Activated naive CD8-positive, alpha-beta T cell treated with anti-CD3 and anti-CD28 coated beads, Interleukin-2, amount 10 ng/mL, durations not matched to agents 7 days and 5 days (primary cell): ENCODE data around the gene DNAJB6. TPM values are rescaled to one million over a fixed set of nuclear protein-coding genes. Genes with fewer than 3 reads are reported as not detected.

ENCODE experiments used
- ATAC-seq: fragments of 150-1000 bp; cut with Tn5 transposase; one replicate; pipeline ENCODE4 v1.10.0; 2021; ENCODE audit warnings: low read depth, moderate library complexity
- POLR2A ChIA-PET: fragments of 350-600 bp; sonication (Branson Sonifier 250); formaldehyde crosslinking; loops from one replicate; lab custom pipeline; 2021; ENCODE audit warnings: antibody characterized with exemption; lab: Charles Lee
- DNase-seq: peaks from one replicate; pipeline ENCODE4 v3.0.0; 2021
- H3K27ac Mint-ChIP-seq: one replicate; pipeline ENCODE4 v1.8.0; 2022; ENCODE audit warnings: mild to moderate bottlenecking, mixed read lengths
- H3K27me3 Mint-ChIP-seq: one replicate; pipeline ENCODE4 v1.8.0; 2022; ENCODE audit warnings: mild to moderate bottlenecking, moderate library complexity, mixed read lengths
- H3K36me3 Mint-ChIP-seq: one replicate; pipeline ENCODE4 v1.8.0; 2021; ENCODE audit warnings: mild to moderate bottlenecking, mixed read lengths
- H3K4me1 Mint-ChIP-seq: one replicate; pipeline ENCODE4 v1.8.0; 2021; ENCODE audit warnings: mixed read lengths
- H3K4me3 Mint-ChIP-seq: one replicate; pipeline ENCODE4 v1.8.0; 2022; ENCODE audit warnings: mild to moderate bottlenecking, moderate library complexity, mixed read lengths
- H3K9me3 Mint-ChIP-seq: one replicate; pipeline ENCODE4 v1.8.0; 2021; ENCODE audit warnings: mixed read lengths
- total RNA-seq, 2 experiments: library from RNA; stranded (reverse); gene quantifications; one replicate each; pipeline ENCODE4 v1.2.3, GENCODE V29; 2021

DNAJB6 gene
- total RNA-seq: 10 to 100 TPM; 60.0 to 67.0 TPM

GRCh38 chr7:157336383-157337315 lies at the start of gene DNAJB6:
Gene DNAJB6 (plus strand): TSS chr7:157337004. CDS start chr7:157358573, 21,569 bp downstream.
- POLR2A ChIA-PET: interaction anchor here (0.9 to 1.5 kb wide), 6 partner anchors 14 to 1693 kb away, joined by 3 to 9 read pairs (median 3); partner anchors contain the start of gene RBM33
- ATAC-seq: peak; percentile 71
- Mint-ChIP-seq H3K4me3 (peak within 1 kb of the TSS; percentile 96), H3K27ac (peak within 1 kb of the TSS; percentile 99), H3K27me3 (peaks cover 24% of the 10 kb centered on the region), H3K4me1 (peaks cover 21% of the 10 kb centered on the region), H3K36me3 (peaks cover 7% of the 10 kb centered on the region), H3K9me3 (no peaks in the 10 kb centered on the region)
- DNase-seq: peak; percentile 98

GRCh38 chr7:157291404-157292080 lies 45.3 kb upstream of the DNAJB6 start:
- Mint-ChIP-seq H3K36me3 (no peaks in the 10 kb centered on the region), H3K27me3 (peaks cover 2% of the 10 kb centered on the region), H3K9me3 (no peaks in the 10 kb centered on the region), H3K4me1 (no peaks in the 10 kb centered on the region), H3K4me3 (no peak overlapping the region), H3K27ac (no peak overlapping the region)
- DNase-seq (no peak), ATAC-seq (no peak)
- POLR2A ChIA-PET: no interaction called here

DNA sequence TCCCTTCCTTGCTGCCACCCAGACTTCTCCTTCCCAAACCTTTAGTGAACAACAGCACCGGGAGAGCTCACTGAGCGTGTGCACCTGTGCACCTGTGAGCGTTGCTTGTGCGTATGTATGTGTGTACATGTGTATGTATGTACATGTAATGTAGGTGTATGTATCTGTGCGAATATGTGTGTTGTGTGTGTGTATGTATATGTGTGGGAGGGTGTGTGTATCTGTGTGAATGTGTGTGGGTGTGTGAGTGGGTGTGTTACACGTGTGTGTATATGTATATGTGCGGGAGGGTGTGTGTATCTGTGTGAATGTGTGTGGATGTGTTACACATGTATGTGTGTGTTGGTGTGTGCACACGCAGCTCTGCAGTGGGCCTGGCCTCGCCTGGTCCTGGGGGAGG lies 44.5 kb upstream of the DNAJB6 start:
- ATAC-seq (no peak), DNase-seq (no peak)
- Mint-ChIP-seq H3K27me3 (peaks cover 4% of the 10 kb centered on the region), H3K27ac (no peak overlapping the region), H3K36me3 (no peaks in the 10 kb centered on the region), H3K4me3 (no peak overlapping the region), H3K4me1 (no peaks in the 10 kb centered on the region), H3K9me3 (no peaks in the 10 kb centered on the region)
- POLR2A ChIA-PET: no interaction called here

DNA sequence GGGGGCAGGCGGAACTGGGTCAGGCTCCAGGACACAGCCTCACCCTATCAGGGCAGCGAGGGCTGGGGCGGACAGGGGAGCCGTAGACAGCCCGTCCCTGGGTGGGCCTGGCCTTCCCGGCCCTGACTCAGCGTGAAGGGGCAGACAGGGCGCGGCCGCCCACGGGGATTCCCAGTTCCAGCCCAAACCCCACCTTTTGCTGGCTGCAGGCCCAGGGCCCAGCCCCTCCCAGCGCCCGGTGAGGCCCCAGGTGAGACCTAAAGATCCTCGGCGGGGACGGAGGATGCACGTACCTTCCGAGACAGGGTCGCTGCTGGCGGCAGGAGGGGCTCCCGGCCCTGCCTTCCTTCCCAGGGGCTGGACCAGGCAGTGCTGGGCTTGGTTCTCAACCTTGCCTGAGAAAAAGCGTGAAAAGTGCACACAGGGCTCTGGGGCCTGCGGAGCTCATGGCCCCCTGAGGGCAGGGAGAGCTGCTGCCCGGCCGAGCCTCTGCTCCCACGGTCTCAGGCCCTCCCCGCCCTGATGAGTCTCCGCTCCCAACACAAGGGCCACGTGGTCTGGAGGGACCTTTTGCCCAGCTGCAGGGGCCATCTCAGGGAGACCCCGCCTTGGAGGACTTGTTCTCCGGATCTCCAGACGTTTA lies 43.9 kb upstream of the DNAJB6 start:
- ATAC-seq (no peak), DNase-seq (no peak)
- H3K9me3 Mint-ChIP-seq: no peaks in the 10 kb centered on the region
- no peak overlapping the region for H3K27ac Mint-ChIP-seq
- no peaks in the 10 kb centered on the region for H3K36me3 Mint-ChIP-seq
- POLR2A ChIA-PET: interaction anchor here (0.7 kb wide), 1 partner anchor 9 kb away, joined by 3 read pairs; no protein-coding TSS in a partner anchor
- peaks cover 2% of the 10 kb centered on the region for H3K27me3 Mint-ChIP-seq
- H3K4me1 Mint-ChIP-seq: no peaks in the 10 kb centered on the region
- H3K4me3 Mint-ChIP-seq: no peak overlapping the region

GRCh38 chr7:157293413-157293788 lies 43.4 kb upstream of the DNAJB6 start:
- H3K27ac Mint-ChIP-seq: no peak overlapping the region
- POLR2A ChIA-PET: interaction anchor here (0.7 kb wide), 1 partner anchor 9 kb away, joined by 3 read pairs; no protein-coding TSS in a partner anchor
- H3K36me3 Mint-ChIP-seq: no peaks in the 10 kb centered on the region
- DNase-seq (no peak), ATAC-seq (no peak)
- no peaks in the 10 kb centered on the region for H3K9me3 Mint-ChIP-seq
- no peak overlapping the region for H3K4me3 Mint-ChIP-seq
- no peaks in the 10 kb centered on the region for H3K4me1 Mint-ChIP-seq
- H3K27me3 Mint-ChIP-seq: peaks cover 2% of the 10 kb centered on the region

GRCh38 chr7:157294773-157295172 lies 42.0 kb upstream of the DNAJB6 start:
- no peak overlapping the region for H3K4me3 Mint-ChIP-seq
- DNase-seq (no peak), ATAC-seq (no peak)
- POLR2A ChIA-PET: no interaction called here
- H3K36me3 Mint-ChIP-seq: peaks cover 3% of the 10 kb centered on the region
- peaks cover 2% of the 10 kb centered on the region for H3K27me3 Mint-ChIP-seq
- peaks cover 9% of the 10 kb centered on the region for H3K4me1 Mint-ChIP-seq
- peaks cover 6% of the 10 kb centered on the region for H3K9me3 Mint-ChIP-seq
- H3K27ac Mint-ChIP-seq: no peak overlapping the region

DNA sequence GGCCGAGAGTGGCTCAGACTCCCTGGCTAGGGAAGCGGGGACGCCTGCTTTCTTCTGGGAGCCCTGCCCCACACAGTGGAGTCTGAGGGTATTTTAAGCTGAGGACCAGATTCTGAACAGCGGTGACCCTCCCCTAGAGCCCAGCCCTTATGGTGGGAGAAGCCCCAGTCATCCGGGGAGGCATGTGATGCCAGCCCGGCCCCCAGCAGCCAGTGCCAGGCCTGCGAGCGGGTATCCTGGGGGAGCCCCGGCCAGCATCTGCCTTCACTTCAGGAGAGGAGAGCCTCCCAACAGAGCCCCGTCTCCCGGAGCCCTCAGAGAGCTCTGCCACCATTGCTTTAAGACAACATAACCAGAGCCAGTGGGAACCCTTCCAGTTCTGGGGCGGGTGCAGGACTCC lies 41.5 kb upstream of the DNAJB6 start:
- H3K36me3 Mint-ChIP-seq: peaks cover 3% of the 10 kb centered on the region
- H3K4me3 Mint-ChIP-seq: no peak overlapping the region
- no peak overlapping the region for H3K27ac Mint-ChIP-seq
- no peak for ATAC-seq
- POLR2A ChIA-PET: no interaction called here
- peaks cover 2% of the 10 kb centered on the region for H3K27me3 Mint-ChIP-seq
- H3K4me1 Mint-ChIP-seq: peaks cover 9% of the 10 kb centered on the region
- DNase-seq: no peak
- peaks cover 6% of the 10 kb centered on the region for H3K9me3 Mint-ChIP-seq

- H3K27me3 Mint-ChIP-seq: peaks cover 2% of the 10 kb centered on the region
- DNase-seq (no peak), ATAC-seq (no peak)
- H3K36me3 Mint-ChIP-seq: peaks cover 3% of the 10 kb centered on the region
- no peak overlapping the region for H3K4me3 Mint-ChIP-seq
- H3K4me1 Mint-ChIP-seq: peaks cover 18% of the 10 kb centered on the region
- H3K9me3 Mint-ChIP-seq: peaks cover 6% of the 10 kb centered on the region
- POLR2A ChIA-PET: no interaction called here
- H3K27ac Mint-ChIP-seq: no peak overlapping the region
These were observed 39.6 kb upstream of the DNAJB6 start for GRCh38 chr7:157297185-157297584.

DNA sequence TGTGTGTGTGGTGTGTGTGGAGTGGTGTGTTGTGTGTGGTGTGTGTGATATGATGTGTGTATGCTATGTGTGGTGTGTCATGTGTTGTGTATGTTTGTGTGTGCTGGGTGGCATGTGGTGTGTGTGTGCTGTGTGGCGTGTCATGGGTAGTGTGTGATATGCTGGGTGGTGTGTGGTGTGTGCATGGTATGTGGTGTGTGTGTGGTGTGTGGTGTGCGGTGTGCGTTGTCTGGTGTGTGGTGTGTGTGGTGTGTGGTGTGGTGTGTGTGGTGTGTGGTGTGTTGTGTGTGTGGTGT lies 37.5 kb upstream of the DNAJB6 start:
- peaks cover 6% of the 10 kb centered on the region for H3K9me3 Mint-ChIP-seq
- DNase-seq (no peak), ATAC-seq (no peak)
- peaks cover 2% of the 10 kb centered on the region for H3K27me3 Mint-ChIP-seq
- peaks cover 3% of the 10 kb centered on the region for H3K36me3 Mint-ChIP-seq
- no peak overlapping the region for H3K4me3 Mint-ChIP-seq
- peaks cover 28% of the 10 kb centered on the region for H3K4me1 Mint-ChIP-seq
- H3K27ac Mint-ChIP-seq: peak overlapping the region; percentile 87
- POLR2A ChIA-PET: no interaction called here

DNA sequence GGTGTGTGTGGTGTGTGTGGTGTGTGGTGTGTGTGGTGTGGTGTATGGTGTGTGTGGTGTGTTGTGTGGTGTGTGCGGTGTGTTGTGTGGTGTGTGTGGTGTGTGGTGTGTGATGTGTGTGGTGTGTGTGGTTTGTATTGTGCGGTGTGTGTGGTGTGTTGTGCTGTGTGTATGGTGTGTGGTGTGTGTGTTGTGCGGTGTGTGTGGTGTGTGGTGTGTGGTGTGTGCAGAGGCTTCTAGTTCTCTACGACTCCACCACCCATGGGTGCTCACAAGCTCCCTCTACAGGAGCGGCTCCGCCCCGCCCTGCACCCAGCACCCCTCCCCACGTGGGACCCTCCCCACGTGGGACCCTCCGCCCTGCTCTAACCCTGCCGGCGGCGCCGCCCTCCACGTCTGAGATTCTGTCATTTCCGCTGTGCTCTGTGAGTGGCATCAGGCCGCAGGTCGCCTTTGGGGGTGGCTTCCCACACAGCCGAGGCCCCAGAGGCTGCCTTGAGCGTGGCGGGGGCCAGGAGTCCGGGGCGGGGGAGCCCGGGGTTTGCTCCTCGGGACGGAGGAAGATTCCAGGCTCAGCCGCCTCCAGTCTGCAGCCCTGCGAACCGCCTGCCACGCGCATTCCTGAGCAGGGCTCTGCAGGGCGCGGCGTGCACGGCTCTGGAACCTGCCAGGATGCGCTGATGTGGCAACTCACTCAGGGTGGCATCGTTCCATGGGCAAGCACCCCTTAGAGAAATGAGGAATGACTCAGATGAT lies 37.0 kb upstream of the DNAJB6 start:
- no peak for DNase-seq
- Mint-ChIP-seq H3K9me3 (peaks cover 6% of the 10 kb centered on the region), H3K4me3 (no peak overlapping the region), H3K4me1 (peaks cover 28% of the 10 kb centered on the region), H3K27me3 (peaks cover 2% of the 10 kb centered on the region), H3K27ac (peak overlapping the region; percentile 87), H3K36me3 (peaks cover 3% of the 10 kb centered on the region)
- POLR2A ChIA-PET: interaction anchor here (0.8 kb wide), 1 partner anchor 39 kb away, joined by 4 read pairs; no protein-coding TSS in a partner anchor
- ATAC-seq: no peak

GRCh38 chr7:157300369-157300825 lies 36.4 kb upstream of the DNAJB6 start:
- ATAC-seq: no peak
- H3K4me1 Mint-ChIP-seq: peaks cover 28% of the 10 kb centered on the region
- H3K9me3 Mint-ChIP-seq: peaks cover 6% of the 10 kb centered on the region
- peaks cover 2% of the 10 kb centered on the region for H3K27me3 Mint-ChIP-seq
- peaks cover 3% of the 10 kb centered on the region for H3K36me3 Mint-ChIP-seq
- no peak overlapping the region for H3K27ac Mint-ChIP-seq
- H3K4me3 Mint-ChIP-seq: no peak overlapping the region
- no peak for DNase-seq
- POLR2A ChIA-PET: interaction anchor here (0.8 kb wide), 1 partner anchor 39 kb away, joined by 4 read pairs; no protein-coding TSS in a partner anchor

- Mint-ChIP-seq H3K27ac (peak overlapping the region; percentile 93), H3K4me1 (peaks cover 32% of the 10 kb centered on the region), H3K27me3 (peaks cover 5% of the 10 kb centered on the region), H3K36me3 (peaks cover 3% of the 10 kb centered on the region), H3K9me3 (peaks cover 6% of the 10 kb centered on the region), H3K4me3 (peak overlapping the region; percentile 81)
- DNase-seq: no peak
- ATAC-seq: no peak
- POLR2A ChIA-PET: interaction anchor here (0.8 kb wide), 1 partner anchor 8 kb away, joined by 3 read pairs; no protein-coding TSS in a partner anchor
These were observed 35.1 kb upstream of the DNAJB6 start for GRCh38 chr7:157301610-157302120.
